Fibroblast of pulmonary artery (primary cell): ENCODE measurements around the gene GPR173.

ENCODE experiments used
- DNase-seq: peaks from one replicate; pipeline ENCODE4 v3.0.0-alpha.2; 2010; ENCODE audit warnings: low read depth
- H3K4me3 ChIP-seq: replicated peaks from 2 replicates; pipeline ENCODE4 v1.5.1; 2011; ENCODE audit warnings: low read depth, mild to moderate bottlenecking, control low read depth, low read length, moderate library complexity
- TF ChIP-seq, protein P1 (sequence below): IDR thresholded peaks from 2 replicates; pipeline ENCODE4 v1.5.1; 2011; ENCODE audit warnings: mild to moderate bottlenecking, control low read depth, low read length, inconsistent platforms; ENCODE audit errors: missing control alignments

The GPR173 gene

DNA sequence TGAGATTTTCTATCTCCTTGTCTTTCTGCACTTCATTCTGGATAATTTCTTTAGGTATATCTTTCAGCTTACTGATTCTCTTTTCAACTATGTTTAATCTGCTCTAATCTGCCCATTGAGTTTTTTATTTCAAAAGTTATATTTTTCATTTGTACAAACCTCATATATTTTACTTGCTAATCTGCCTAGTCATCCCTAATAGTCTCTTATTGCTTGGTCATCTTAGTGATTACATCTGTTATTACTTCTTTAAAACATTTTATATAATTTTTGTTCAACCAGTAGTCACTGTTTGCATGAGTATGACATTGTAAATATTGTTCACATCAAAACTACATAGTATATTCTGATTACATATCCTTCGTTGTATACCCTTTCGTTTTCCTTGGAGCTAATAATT lies 77.8 kb downstream of the GPR173 start:
- no peak overlapping the region for H3K4me3 ChIP-seq
- TF ChIP-seq, protein P1, sequence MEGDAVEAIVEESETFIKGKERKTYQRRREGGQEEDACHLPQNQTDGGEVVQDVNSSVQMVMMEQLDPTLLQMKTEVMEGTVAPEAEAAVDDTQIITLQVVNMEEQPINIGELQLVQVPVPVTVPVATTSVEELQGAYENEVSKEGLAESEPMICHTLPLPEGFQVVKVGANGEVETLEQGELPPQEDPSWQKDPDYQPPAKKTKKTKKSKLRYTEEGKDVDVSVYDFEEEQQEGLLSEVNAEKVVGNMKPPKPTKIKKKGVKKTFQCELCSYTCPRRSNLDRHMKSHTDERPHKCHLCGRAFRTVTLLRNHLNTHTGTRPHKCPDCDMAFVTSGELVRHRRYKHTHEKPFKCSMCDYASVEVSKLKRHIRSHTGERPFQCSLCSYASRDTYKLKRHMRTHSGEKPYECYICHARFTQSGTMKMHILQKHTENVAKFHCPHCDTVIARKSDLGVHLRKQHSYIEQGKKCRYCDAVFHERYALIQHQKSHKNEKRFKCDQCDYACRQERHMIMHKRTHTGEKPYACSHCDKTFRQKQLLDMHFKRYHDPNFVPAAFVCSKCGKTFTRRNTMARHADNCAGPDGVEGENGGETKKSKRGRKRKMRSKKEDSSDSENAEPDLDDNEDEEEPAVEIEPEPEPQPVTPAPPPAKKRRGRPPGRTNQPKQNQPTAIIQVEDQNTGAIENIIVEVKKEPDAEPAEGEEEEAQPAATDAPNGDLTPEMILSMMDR: no peak
- DNase-seq: no peak

DNA sequence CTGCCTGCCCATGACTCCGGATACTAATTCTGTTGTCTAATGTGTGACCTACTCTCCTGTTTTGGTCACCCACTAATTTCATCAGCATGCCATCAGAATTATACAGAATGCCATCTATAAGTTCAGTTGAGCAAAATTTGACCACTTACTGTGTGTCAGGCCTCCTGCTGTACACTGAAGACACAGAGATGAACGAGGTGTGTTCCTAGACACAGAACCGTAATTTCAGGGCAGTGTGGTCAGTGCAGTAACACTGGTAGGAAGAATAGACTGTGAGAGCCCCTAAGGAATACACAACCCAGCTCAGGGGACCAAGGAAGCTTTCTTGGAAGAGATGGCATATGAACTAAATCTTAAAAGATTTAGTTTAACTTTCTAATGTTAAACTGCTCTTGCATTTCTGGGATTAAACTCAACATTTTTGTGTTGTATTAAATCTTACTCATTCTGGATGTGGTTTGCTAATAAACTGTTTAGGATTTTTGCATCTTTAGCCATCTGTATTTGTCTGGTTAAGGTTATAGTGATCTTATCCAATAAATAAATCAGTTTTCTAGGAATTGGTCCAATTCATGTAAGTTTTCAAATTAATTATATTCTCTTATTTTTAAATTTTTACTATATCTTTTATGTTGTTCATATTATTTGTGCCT lies 79.6 kb downstream of the GPR173 start:
- TF ChIP-seq, protein P1: no peak
- no peak overlapping the region for H3K4me3 ChIP-seq
- no peak for DNase-seq
